CMK (cell line): ENCODE measurements around the gene MAPT.
"Not testable (repeated sequence)": the region's sequence is repeated elsewhere in the genome, so short reads cannot be mapped to it uniquely, and the experiment has no call there.

Source experiments
- DNase-seq: peaks from one replicate; pipeline ENCODE4 v3.0.0-alpha.2; 2010; ENCODE audit warnings: low read depth

Gene MAPT

DNA sequence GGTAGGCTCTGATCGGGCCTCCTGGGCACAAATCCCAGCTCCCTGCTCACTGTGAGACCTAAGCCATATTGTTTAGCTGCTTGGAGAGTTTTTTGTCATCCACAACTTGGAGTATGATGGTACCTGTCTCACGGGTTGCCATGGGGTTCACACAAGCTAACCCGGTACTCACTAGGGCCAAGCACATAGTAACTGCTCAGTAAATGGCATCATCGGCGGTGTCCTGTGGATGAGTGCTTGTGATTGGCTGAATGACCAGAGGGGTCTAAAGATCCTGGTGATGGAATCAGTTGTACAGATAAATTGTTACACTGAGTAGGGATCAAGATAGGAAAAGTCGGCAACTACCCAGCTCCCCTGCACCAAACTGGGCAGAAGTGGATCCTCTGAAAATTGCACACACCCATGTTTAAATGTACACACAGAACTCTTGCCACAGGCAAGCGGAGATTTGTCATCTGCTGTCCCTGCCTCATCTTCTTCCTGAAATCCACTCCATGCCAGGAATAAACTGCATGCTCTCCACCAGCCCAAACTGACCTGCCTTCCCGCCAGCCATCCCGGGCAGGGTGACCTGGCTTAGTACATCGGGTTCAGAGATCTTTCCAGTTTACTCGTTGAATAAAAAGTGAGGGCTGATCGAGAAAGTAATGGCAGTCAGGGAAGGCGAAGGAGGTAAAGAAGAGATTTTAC lies 6.5 kb downstream of the MAPT start:
- no peak for DNase-seq

DNA sequence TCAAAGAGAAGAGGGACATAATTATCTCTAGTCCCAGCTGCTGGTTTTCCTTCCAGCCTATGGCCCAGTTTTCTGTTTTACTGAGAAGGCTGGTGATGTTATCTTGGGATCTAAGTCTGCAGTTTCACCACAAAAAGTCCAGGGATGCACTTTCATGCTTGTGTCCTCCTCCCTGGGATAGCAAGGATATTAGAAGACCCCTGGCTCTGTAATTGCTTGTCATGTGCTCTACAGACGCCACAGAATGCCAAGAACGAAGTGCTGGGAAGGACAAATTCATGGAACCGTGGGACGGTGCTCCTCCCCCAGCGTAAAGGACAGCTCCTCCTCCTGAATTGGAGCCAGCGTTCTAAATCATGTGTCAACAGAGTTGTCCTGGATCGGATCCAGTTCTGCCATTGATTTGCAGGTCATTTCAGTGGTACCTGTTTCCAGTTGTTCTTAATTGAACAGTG lies 8.6 kb downstream of the MAPT start:
- no peak for DNase-seq

DNA sequence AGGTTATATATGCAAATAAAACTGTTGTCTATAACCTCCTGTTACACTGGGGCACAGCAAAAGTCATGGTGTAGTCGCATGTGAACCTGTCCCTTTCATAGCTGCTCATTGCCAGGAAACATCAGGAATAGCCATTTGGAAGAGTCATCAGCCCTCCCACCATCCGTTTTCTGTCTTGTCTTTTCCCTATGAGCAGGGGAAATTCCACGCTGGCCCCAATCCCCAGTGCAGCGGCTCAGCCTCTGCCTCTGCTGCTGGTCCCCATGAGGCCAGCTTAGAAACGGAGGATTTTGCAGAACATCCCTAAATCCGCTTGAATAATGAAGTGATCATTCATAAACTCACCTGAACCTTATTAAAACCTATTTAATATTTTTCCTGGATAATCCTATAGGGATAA lies 10.5 kb downstream of the MAPT start:
- no peak for DNase-seq

DNA sequence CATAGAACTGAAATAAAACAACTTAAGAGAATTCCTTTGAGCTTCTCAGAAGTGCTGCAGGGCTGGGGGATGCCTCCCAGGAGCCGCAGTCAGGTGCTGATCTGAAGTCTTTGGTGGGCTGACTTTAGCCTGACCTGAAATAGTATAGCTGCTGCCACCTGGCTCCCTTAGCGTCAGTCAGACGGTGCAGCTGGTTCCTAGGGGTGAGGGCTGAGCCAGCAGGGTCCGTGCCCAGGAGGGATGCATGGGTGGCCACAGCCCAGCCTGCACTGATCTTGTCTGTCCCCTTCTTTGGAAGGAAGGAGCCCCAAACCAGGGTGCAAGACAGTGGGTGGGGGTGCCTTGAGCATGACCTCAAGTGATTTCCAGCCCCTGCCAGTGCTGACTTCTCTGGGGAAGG lies 11.5 kb downstream of the MAPT start:
- DNase-seq = no peak

DNA sequence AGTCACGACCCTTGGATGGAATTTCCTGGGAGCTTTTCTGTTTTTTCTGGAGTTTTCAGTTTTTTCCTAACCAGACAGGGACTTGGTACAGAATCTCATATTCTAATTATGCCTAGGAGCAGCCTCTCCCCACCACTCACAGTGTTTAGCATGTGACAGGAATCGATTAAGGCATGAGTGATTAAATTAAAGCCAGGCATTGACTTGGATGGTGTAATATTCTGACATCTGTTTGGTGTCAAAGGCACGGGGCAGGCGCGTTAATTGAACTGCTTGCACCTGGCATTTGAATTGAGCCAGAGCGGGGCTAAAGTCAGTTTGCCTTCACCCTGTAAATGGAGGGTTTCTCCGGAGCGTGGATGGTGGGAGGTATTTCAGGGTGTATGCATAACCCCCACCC lies 11.9 kb downstream of the MAPT start:
- DNase-seq = no peak

DNA sequence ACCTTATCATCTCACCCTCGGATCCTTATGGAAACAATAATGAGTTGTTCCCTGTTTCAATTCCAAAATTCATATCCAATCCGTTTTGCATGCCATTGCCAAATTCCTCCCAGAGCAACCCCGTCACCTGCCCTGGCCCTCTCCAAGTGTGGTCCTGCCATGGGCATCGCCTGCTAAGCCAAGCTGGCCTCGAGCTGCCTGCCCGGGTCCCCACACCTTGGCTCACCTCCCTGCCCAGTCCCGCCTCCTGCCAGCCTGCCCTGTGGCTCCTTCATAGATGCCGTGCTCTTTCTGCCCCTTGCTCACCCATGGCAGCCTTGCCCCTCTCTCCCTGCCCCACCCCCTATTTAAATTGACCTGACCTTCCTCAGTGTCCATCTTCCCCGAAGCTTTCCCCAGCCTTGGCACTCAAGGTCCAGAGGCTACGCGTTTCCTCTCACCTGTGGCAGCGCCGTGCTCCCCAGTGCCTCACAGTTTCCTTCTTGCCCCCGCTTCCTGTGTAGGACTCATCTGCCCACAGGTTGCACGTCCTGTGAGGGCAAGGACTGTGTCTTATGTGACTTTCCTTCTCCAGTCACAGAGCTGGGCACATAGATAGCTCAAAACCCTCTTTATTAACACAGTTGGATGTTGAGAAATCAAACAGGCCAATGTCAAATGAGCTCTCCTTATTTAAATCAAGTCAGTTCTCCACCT lies 12.7 kb downstream of the MAPT start:
- DNase-seq = no peak

DNA sequence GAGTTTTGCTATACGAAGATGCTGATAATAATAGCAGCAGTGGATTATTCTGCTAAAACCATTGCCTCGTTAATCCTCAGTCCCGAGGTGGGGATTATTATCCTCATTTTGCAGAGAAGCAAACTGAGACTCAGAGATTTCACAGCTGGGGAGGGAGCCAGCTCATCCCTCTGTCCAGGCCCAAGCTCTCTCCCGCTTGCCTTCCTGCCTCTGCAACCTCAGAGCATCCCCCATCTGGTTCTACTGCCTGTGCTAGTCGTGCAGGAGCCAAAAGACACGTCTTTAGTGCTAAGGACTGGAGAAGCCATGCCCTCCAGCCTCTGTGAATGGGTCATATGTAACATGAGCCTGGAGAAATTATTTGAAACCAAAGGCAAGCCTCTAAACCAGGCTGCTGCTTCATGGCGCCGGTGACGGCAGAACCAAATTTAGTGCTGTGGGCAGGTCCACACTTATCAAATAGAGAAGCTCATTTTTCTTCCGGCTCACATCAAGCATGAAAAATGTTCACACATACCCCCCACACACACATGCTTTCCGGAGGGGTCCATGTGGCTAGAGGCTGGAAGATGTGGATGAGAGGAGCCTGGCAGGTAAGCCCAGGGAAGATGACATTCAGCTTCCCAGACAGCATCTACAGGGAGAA lies 13.5 kb downstream of the MAPT start:
- DNase-seq = no peak

DNA sequence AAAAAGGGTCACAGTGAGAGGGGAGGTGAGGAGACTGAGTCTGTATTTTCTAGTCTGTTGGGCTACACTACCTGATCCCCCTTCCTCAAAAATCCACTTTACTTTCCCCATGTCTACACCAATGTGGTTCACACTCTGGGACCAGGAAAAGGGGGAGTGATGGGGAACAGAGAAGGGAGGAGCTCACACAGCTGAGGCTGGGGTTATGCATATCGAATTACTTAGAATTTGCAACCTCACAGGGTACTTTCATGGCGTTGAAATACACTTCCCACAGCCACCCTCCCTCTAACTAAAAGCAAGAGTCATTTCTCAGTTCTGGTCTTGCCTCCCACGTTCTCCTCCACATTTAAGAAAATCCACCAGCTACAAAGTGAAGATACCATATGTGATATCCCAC lies 14.1 kb downstream of the MAPT start:
- DNase-seq = no peak

DNA sequence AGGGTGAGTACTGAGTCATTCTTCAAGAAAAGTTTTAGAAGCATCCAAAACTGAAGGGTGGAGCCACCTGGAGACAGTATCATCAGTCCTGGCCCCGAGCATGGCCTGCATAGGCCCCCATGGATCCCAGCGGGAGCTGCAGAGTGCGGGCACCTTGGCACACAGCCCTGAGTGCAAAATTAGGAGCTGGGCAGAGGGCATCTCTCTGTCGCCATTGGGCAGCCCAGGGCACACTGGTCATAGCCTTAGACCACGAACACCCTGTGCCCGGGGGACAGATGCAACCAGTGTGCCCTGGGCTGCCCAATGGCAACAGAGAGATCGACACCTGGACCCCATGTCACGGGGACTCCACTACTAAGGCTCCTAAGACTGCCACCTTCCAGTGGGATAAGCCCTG lies 14.6 kb downstream of the MAPT start:
- DNase-seq = no peak

DNA sequence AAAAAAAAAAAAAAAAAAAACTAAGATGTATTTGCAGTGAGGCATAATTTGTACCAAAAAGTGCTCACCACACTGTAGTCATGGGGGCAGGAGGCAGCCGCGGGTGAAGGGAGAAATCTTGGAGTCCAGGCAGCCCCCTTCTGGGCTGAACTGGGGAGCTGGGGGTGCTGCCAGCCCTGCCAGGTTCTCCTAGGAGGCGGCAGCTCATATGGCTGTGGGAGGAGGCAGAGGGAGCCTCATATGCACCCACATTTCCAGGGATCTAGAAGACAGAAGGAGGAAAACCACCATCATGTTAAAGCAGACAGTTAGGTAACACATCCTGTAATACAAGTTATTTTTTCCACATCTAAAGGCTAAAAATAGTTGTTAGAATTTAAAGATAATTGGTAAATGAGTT lies 16.3 kb downstream of the MAPT start:
- no peak for DNase-seq

DNA sequence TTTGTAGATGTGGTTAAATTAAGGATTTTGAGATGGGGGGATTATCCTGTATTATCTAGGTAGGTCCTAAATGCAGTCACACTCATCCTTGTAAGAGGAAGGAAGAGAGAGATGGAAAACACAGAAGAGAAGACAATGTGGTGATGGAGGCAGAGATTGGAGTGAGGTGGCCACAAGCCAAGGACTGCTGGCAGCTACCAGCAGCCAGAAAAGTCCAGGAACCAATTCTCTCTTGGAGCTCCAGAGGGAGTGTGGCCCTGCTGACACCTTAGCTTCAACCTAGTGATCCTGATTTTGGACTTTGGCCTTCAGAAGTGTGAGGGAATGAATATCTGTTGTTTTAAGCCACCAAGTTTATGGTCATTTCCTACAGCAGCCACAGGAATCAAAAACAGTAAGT lies 18.0 kb downstream of the MAPT start:
- no peak for DNase-seq

DNA sequence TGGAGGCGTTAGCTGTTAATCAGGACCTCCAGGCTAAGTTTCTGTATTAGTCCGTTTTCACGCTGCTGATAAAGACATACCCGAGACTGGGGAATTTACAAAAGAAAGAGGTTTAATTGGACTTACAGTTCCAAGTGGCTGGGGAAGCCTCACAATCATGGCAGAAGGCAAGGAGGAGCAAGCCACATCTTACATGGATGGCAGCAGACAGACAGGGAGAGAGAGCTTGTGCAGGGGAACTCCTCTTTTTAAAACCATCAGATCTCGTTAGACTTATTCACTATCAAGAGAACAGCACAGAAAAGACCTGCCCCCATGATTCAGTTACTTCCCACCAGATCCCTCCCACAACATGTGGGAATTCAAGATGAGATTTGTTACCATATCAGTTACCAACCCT lies 18.7 kb downstream of the MAPT start:
- not testable (repeated sequence) for DNase-seq

DNA sequence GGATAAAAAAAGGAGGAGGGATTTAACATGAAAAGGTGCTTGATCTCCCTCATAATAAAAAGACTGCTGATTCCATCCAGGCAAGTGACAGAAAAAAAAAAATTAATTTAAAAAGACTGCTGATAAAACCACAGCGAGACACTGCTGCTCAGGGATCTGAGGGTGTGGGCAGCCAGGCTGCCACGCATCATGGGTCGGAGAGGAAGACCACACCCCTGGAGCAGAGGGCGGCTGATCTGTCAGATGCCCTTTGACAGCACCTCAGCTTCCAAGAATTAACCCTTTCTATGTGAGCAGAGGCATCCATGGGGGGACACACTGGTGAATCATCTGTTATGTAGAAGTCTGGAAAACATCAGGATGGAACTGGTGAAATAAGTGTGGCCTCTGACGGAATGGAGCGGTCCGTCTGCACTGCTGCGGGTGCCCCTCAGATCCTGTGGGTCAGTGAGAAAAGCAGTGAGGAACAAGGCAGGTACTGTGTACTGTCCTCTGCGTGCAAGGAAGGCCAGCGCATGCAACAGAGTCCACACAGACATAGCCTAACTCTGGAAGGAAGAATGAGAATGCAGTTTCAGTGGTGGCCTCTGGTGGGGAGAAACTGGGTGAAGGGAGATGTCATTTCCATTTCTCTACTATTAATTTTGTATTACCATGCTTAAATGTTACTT lies 19.8 kb downstream of the MAPT start:
- no peak for DNase-seq

DNA sequence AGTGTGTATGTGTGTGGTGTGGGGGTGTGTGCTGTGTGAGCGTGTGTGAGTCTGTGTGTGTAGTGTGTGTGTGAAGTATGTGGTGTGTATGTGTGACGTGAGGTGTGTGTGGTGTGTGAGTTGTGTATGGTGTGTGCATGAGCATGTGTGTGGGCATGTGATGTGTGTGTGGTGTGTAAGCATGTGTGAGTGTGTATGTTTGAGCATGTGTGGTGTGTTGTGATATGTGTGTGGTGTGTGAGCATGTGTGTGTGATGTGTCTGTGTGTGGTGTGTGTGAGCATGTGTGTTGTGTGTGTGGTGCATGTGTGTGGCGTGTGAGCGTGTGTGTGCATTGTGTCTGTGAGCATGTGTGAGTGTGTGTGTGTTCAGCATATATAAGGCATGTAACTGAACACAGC lies 20.9 kb downstream of the MAPT start:
- DNase-seq = no peak

DNA sequence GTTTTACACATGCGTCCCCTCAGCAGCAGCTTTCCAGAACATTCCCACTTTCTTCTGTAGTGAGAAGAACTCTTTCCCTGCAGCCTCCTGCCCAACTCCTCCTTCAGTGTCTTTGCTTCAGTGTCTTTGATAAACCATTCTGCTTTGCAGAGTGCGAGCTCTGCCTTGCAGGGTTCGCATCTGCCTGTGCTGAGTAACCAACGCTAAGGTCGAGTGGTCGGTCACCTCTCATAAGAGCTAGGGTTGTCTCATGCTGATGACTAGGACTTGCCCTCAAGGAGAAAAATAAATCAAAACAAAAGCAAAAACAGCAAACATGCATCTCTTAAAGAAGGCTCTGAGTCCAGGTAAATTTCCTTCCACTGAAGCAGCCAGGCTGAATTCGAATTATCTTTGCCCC lies 22.7 kb downstream of the MAPT start:
- DNase-seq = no peak

DNA sequence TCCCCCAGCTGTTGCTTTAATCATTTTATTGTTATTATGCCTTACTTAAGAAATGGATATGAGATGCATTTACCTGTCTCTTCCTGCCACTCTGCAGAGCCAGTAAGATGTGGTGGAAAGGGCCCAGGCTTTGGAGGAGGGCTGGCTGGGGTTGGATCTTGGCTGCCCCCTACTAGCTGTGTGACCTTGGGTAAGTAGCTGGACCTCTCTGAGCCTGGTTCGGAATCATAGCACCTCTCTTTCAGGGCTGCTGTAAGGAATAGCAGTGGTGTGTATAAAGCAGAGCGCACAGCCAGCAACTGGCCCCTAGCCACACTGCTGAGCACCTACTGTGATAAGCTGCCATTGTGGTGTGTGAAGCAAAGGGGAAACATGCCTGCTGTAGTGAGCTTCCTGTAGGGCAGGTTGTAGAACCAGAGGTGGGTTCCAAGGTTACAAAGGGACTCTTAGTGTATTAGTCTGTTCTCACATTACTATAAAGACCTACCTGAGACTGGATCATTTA lies 23.9 kb downstream of the MAPT start:
- no peak for DNase-seq

DNA sequence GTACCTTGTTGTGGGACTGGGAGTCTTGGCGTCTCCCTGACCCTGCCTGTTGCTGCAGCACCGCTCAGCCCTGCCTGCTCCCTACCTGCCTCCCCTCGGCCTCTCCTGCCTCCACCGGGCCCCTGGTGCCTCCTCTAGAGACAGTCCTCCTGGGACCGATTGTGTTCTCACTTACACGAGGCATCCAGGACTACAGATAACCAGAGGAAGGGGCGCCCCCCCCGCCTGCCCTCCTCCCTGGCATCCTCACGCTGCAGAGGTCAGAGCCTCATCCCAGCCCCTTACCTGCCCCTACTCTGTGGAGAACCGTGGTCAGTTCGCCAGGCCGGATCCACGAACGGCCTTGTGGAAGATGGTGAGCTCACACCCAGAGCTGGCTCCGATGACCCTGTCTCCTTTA lies 24.8 kb downstream of the MAPT start:
- DNase-seq = no peak

DNA sequence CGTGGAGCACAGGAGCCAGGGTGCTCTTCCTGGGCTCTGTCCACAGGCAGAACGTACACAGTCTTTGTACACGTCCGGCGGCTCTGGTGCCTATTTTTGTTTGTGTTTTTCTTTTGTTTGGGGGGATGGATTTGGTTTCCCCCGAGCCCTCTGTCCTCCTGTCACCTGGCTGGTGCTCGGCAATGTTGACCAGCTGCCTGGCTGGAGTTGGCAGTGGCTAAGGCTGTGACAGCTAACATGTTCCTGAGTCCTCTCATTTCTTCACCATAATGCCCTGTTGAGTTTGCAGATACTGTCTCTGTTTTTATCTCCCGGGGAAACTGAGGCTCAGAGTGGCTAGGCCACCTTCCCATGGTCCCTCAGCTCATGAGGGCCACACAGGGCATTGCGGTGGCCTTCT lies 25.7 kb downstream of the MAPT start:
- no peak for DNase-seq

DNA sequence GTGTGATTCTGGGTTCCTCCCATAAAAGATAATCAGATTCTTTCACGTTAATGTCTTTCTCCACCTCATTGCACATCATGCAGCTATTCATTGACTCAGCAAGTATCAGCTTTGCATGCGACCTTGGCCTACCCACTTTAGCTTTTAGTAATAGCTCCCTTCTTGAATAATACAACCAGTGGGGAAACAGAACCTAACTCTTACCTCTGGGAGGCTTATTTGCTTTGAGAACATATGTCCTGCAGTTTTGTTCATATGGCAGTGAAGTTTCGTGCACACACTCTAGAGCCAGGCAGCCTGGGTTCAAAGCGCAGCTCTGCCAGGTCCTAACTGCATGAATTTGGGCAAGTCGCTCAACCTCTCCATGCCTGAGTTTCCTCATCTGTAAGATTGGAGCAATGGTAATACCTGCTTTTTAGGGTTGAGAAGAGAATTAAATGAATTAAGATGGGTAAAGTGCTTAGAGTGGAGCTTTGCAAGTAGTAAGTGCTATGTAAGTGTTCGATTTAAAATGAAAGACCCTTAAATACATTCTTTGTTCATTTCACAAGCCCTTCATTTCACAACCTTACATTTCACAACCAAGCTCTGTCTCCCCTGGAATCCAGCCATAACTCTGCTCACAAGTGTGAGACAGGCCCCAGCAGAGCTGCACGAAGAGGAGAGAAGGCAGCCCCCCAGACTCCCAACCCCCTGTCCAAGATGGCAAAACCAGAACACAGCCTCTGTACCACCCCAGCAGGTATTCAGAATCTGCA lies 29.3 kb downstream of the MAPT start:
- DNase-seq = no peak

DNA sequence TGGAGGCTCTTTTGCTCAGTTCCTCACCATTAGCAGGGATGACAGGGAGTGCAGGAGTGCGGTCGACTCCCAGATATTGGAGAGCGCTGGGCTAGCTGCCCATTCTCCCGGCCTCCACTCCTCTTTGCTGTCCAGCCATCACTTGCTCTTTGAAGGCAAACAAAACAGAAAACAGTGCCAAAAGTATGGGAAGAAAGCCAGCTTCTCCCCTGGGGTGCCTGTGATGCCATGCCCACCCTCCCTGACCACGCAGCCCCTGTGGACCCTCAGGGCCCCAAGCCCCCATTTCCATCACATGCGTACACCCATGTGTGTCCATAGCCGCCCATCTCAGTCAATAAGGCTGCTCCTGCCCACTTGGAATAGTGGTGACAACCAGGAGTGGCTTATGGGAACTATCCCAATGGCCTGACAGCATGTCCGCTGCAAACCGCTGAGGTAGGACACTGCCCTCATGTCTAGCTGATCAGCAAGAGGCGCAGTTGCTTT lies 30.0 kb downstream of the MAPT start:
- no peak for DNase-seq

DNA sequence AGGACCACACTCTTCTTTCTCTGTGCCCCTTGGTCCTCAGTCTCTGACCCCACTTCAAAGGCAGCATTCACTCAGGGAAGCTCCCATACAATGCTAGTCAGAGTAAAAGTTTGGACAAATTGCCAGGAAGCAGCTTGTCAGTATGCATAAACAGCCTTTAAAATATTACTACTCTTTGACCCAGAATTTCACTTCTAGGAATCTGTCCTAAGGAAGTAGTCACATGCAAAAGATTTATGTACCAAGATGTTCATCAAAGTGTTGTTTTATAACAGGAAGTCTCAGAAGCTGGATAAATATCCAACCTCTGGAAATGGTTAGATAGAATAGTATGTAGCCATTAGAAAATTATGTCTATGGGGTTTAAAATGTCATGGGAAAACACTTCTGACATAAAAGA lies 31.0 kb downstream of the MAPT start:
- DNase-seq = no peak

DNA sequence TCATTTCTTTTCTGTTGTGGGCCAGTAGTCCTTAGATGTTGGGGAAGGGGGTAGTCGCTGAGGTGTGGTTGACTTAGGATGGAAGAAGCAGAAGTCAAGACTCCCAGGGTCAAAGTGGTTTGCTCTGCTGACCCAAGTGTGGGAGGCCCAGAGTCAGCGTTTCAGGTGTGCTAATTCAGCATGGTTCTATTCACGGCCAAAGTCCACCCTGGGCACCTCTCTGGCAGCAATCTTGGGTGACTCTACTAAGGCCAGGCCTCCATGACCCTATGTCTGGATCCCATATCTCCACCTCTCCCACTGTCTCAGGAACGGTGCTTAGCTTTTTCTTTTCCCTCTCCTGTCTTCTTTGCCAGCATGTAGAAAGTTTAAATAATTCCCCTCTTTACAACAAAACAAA lies 32.9 kb downstream of the MAPT start:
- DNase-seq = no peak
